HG02884 (cell line): ENCODE results near the gene C20orf204.

Experiments used
- ATAC-seq: cut with Tn5 transposase; IDR thresholded peaks from one replicate; pipeline ENCODE4 v1.9.1; 2021; ENCODE audit warnings: mild to moderate bottlenecking, moderate library complexity; ENCODE audit not compliant: unreplicated experiment

C20orf204 gene

GRCh38 chr20:64069614-64070243 is 33.7 kb downstream of the C20orf204 start:
- ATAC-seq: no peak

DNA sequence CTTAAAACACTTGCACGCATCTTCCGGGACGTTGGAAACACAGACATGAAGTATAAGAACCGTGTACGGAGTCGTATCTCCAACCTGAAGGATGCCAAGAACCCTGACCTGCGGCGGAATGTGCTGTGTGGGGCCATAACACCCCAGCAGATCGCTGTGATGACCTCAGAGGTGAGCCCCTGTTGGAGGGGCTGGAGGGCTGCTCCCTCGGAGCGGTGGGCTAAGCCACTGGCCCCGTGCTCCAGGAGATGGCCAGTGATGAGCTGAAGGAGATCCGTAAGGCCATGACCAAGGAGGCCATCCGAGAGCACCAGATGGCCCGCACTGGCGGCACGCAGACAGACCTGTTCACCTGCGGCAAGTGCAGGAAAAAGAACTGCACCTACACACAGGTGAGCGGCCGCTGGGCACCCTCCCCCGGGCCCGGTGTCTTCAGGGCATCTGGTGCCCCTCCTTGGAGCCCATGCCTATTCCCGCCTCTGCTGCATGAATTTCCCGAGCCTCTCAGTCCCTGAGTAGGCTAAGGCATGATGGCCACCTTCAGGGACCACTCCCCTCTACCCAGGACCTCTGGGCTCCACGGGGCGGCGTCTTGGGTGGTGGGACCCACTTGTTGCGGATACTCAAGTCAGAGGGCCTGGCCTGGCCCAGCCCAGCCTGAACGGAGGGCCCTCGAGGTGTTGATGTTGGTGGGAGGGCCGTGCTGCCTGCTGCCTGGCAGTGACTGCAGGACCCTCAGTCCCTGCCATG is 34.4 kb downstream of the C20orf204 start:
- ATAC-seq: no peak

- ATAC-seq: no peak
These were observed 35.7 kb downstream of the C20orf204 start for GRCh38 chr20:64071341-64072332.

DNA sequence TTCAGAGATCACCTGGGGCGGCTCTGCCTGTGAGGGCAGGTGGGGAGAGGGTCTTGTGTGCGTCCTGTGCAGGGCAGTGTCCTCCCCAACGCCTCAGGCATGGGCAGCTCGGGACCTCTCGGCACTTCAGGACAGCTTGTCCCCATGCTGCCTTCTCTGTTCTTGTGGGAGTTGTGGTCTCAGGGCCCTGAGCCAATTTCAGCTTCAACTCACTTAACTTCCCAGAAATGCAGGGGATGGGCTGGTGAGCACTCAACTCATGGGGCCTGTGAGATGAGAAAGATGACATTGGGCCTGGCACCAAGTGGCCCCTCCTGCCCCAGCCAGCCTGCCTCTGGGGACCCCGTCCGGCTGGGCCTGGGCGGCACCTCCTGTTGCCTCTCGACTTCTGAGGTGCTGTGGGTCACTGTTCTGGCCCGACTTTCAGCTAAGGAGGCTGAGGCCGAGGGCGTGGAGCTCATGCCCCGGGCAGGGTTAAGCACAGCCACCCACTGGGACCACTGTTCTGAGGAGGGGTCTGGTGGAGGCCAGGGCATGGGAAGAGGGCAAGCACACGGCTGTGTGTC is 36.6 kb downstream of the C20orf204 start:
- no peak for ATAC-seq

GRCh38 chr20:64073476-64074183 is 37.6 kb downstream of the C20orf204 start:
- no peak for ATAC-seq

DNA sequence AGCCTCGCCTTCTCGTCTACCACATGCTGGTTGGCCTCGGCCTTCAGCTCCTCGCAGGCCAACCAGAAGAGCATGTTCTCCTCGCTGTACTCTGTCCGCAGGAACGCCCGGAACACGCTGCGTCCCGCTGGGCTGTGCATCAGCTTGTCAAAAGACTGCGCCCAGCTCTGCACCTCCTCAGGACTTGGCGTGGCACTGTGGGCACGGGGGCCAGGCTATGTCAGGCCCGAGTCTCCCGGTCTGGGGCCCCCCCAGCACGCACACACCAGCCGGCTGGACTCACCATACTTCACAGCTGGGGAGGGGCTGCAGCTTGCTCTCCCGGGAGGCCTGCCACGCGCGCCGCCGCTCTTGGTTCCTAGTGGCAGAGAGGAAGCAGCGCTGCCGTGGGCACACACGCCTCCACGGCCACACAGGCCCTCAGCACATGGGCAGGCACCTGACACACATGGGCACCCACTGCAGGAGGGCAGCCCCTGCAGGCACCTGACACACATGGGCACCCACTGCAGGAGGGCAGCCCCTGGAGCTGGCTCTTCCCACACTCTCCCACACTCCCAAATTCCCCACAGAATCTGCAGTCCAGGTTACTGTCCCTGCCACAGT is 38.3 kb downstream of the C20orf204 start:
- ATAC-seq: no peak

DNA sequence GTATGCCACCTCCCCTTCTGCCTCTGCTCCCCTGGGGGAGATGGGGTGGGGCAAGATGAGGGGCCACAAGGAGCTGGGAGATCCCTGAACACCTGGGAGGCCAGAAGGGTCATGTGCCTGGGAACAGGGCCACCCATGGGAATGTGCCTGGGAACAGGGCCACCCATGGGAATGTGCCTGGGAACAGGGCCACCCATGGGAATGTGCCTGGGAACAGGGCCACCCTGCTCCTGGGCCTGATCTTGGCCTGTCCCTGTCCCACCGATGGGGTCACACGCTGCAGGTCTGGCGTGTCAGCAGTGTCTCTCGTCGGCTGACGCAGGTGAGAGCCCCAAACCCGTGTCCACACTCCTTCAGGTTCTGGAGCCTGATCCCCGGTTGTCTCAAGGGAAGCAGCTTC is 39.0 kb downstream of the C20orf204 start:
- no peak for ATAC-seq

- no peak for ATAC-seq
These were observed 39.6 kb downstream of the C20orf204 start for GRCh38 chr20:64075556-64075955.

DNA sequence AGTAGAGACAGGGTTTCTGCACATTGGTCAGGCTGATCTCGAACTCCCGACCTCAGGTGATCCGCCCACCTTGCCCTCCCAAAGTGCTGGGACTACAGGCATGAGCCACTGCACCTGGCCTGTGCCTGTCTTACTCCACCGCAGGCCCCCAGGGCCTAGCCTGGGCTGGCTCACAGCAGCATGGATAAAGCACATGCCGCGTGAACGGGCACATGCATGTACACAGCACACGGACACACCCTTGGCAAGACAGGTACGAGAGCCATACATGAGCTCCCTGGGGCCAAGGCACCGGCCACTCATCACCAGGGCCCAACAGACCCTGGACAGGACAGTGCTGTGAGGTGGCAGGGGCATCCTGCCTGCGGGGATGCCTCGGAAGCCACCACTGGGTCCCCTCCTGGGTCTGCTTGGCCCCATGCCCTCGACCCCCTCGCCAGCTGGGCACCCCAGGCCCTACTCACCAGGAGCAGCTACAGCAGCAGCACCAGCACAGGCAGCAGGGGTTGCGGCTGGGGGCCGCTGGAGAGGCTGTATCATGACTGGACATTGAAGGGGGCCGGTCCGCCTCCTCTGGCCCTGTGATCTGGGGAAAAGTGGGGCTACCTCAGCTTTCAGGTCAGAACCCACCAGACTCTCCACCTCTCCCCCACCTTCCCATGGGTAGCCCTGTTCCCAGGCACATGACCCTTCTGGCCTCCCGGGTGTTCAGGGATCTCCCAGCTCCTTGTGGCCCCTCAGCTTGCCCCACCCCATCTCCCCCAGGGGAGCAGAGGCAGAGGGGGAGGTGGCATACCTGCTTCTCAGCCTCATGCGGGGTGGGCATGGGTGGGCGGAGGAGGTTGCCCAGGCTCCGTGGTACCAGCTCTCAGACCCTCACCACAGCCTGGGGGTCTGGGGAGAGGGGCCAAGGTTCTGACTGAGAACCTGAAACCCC is 40.3 kb downstream of the C20orf204 start:
- ATAC-seq: no peak

DNA sequence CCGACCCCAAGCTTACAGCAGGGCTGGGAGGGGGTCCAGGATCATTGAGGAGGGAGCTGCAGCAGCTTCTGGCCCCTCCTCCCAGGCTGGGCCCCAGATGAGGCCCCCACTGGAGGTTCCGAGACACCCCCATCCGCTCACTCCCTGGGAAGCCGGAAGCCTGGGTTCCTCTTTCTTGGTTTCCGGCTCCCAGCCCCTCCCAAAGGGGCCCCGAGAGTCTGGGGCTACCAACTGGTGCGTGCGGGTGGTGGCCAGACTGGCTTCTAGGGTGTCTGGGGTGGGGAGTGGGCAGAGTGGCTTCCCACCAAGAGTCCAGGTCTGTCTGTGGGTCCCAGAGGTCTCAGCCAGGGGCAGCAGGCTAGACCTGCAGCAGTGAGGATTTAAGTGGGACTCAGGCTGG is 41.1 kb downstream of the C20orf204 start:
- no peak for ATAC-seq

DNA sequence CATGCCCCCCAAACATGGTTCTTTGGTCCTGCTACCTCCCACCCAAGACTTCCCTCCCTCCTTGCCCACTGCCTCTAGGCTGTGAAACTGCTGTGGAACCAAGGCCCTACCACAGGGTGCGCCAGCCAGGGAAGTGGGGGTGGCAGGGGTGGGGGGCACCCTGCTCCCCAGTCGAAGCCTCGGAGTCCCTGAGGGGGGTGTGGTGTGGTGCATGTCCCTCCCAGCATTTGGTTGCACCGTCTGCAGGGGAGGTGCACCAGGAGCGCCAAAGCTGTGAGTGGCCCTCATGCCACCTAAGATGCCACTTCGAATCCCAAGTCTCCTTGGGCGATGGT is 41.5 kb downstream of the C20orf204 start:
- ATAC-seq: no peak

- no peak for ATAC-seq
These were observed 42.0 kb downstream of the C20orf204 start for GRCh38 chr20:64077876-64078551.

DNA sequence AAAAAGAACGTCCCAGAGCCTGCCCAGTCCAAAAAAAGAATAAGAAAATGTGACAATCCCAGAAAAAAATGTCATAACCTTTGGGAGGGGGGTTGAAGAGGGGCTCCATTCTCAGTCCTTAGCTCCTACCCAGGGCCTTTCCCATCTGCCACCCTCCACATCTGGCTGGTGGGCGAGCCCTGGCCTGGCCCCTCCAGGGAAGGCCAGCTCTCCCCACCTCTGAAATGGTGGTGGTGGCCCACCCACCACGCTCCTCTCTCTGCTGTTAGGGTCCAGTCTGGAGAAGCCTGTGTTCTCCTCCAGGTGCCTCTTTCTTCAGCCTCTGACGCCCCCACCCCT is 42.9 kb downstream of the C20orf204 start:
- ATAC-seq: no peak

DNA sequence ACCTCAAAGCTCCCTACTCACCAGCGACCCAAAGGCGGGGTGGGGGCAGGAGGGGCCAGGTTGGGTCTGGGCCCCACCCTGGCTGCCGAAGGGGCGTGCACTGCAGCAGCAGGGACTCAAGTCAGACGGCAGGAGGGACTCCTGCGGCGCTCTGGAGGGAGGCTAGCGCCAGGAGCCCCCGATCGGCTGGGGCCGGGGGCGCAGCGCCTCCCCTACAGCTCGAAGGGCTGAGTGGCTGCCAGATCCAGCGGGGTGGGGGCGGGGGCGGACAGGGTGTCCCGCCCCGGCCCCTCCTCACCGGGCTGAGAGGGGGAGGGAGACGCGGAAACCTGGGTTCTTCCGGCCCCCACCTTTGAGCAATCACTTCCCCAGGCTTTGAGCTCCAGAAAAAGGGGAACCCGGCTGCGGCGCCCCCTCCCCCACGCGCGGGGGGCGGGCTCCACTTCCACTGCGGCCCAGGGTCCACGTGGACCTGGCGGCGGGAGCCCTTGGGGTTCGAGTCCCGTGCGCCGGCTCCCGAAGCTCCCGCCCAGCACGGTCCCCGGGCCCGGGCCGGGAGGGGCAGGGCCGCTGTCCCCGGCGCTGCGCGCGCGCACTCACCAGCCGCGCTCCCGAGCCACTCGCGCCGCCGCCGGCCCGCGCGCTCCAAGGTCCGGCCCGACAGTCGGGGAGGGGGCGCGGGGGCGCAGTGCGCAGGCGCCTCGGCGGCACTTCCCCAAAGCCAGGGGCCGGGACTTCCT is 43.5 kb downstream of the C20orf204 start, which contains the start of gene RGS19:
Gene RGS19, minus strand, starts transcription at position 246 of the 740 bp plus-strand sequence. CDS start 2,632 bp downstream, outside the sequence.
- ATAC-seq: no peak

DNA sequence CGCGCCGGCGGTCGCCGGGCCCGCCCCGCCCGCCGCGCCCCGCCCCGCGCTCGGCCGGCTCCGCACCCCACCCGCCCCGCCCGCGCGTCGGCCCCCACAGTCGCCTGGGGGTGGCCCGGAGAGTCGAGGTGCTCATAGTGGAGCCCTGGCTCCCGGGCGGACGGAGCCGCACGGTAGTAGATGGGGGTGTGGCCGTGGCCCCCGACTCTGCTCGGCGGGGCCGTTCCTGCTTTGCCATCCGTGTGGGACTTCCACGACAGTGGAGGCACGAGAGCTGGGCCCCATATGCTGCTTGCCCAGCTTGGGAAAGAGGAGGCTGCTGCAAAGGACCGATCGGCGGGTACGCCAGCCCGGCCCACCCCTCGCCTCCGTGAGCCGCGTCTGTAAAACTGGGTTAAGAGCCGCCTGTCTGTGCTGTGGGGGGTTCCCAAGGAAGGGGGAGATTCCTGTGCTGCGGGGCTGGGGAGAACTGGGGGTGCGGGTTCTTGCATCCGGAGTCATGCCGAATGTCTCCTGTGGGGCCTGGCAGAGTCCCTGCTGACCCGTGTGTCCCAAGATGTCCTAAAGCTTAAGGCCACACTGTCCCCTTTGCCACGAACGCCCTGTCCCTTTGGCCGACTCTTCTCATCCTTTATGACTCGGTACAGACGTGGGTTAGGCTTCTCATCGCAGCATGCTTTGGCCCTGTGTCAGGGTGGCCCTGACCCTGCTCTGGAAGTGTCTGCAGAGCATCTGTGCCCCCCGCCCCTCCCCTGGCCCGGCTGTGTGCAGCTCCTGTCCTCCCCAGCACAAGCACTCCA is 44.2 kb downstream of the C20orf204 start, which contains the start of gene OPRL1:
Gene OPRL1, plus strand, starts transcription at position 70 of the 800 bp plus-strand sequence. CDS start 12,639 bp downstream, outside the sequence.
- ATAC-seq: no peak

DNA sequence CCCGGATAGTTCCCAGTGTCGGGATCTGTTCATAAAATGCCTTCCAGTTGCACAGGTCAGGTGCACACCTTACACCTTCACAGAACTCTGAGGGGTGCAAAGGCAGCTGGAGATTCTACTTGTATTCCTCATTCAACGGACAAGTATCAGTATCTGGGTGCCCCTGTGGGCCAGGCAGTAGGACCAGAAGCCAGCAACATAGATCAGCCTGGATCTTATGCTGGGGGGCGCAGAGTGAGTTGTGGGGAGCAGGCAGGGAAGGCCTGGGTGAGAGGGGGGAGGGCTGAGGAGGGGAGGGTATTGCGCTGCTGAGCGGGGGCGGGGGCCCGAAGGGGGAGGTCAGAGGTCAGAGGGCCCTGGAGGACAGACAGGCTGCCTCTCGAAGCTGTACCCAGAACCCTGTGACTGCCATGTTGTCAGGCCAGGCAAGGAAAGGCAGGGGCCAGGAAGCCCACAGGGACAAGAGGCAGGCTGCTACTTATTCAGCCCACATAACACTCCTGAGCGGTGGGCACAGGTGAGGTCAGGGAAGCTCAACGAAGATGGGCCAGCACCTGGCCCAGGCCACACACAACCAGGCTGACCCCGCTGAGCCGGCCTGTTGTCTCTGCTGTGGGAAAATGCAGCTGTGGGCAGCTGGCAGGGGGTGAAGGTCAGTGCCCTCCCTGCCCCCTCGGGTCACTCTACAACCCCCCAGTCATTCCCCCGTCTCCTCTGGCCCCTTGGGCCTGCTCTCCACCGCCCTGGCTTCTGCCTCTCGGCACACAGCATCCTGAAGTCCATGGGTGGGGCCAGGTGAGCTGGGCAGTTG is 45.0 kb downstream of the C20orf204 start:
- no peak for ATAC-seq
